ENCODE measurements around the gene PPM1H.

The PPM1H gene

DNA sequence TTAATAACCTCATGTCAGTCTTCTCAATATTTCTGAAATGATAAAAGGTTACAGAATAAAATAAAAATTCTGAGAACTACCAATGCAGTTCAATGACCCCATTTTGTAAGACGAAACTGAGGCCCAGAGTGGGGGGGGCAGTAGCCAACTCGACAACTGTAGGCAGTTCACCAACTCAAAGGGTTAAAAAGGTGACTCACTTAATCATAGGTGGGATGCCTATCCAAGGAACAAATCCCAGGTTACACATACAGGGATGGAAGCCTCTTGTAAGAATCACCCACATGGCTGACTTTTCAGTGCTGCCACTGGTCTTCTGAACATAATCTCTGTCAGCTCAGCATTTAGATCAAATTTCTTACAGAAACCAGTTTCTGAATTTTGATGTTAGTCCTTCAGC is 10.9 kb downstream of the PPM1H start:
- no peak for DNase-seq (ENCODE audit: low spot score)
- TF ChIP-seq, protein P1, sequence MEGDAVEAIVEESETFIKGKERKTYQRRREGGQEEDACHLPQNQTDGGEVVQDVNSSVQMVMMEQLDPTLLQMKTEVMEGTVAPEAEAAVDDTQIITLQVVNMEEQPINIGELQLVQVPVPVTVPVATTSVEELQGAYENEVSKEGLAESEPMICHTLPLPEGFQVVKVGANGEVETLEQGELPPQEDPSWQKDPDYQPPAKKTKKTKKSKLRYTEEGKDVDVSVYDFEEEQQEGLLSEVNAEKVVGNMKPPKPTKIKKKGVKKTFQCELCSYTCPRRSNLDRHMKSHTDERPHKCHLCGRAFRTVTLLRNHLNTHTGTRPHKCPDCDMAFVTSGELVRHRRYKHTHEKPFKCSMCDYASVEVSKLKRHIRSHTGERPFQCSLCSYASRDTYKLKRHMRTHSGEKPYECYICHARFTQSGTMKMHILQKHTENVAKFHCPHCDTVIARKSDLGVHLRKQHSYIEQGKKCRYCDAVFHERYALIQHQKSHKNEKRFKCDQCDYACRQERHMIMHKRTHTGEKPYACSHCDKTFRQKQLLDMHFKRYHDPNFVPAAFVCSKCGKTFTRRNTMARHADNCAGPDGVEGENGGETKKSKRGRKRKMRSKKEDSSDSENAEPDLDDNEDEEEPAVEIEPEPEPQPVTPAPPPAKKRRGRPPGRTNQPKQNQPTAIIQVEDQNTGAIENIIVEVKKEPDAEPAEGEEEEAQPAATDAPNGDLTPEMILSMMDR (IDR thresholded peaks at IDR 0.05; ENCODE audit: extremely low read depth, missing control alignments): no peak

DNA sequence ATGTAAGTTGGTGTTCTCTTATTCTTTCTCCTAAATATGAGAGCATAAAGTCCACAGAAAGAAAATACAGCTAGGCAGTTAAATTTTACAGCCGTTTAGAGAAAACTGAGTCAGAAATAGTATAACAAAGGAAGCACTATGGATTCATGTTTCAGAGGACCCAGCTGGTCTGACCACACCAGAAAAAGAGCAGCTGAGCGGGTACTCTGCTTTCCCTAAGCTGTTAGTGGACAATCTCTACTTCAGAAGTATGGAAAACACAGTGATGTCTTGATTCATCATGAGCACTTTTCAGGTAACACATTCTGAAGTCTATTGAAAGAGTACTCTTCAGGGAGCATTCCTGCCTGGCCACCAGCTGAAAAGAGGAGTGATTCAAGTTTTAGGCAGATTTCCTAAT is 12.4 kb downstream of the PPM1H start:
- TF ChIP-seq, protein P1 (IDR thresholded peaks at IDR 0.05; ENCODE audit: extremely low read depth, missing control alignments): no peak

DNA sequence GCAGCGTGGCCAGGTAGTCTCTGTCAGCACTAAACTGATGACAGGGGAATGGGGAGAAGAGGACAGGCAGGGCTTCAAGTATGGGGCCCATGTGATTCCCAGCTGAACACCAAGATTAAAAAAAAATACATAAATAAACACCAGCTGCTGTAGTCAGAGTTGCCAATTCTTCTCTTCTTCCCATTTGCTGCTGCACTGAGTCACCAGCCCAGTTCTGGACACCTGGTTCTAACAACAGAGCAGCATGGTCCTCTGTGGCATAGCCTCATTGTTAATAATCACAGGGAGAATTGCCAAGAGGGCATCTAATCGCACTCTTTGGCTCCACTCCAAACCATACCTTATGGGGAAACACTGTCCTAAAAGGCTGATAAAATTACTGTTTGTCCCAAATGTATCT is 15.1 kb downstream of the PPM1H start:
- TF ChIP-seq, protein P1 (IDR thresholded peaks at IDR 0.05; ENCODE audit: extremely low read depth, missing control alignments): no peak
- DNase-seq (ENCODE audit: low spot score): no peak

More for the DNA sequence above, 12.4 kb downstream of the PPM1H start:
- DNase-seq (ENCODE audit: low spot score): no peak

DNA sequence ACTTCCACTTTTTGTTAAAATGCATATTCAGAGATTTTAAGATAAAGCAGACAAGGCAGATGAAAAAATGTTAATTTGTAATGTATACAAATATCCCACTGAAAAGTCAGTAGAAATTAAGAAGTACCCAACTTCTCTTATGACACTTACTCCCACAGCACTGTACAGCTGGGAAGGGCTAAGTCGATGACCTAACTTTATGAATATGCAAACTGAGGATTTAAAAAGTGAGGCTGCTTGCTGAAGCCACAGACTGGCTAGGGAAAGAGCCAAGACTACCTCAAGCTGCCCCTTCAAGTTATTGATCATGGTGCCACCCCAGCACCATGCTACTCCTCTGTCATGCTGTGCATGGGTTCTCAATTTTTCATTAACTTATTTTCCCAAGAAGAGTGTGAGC is 17.0 kb downstream of the PPM1H start:
- DNase-seq (ENCODE audit: low spot score): no peak
- TF ChIP-seq, protein P1 (IDR thresholded peaks at IDR 0.05; ENCODE audit: extremely low read depth, missing control alignments): no peak

DNA sequence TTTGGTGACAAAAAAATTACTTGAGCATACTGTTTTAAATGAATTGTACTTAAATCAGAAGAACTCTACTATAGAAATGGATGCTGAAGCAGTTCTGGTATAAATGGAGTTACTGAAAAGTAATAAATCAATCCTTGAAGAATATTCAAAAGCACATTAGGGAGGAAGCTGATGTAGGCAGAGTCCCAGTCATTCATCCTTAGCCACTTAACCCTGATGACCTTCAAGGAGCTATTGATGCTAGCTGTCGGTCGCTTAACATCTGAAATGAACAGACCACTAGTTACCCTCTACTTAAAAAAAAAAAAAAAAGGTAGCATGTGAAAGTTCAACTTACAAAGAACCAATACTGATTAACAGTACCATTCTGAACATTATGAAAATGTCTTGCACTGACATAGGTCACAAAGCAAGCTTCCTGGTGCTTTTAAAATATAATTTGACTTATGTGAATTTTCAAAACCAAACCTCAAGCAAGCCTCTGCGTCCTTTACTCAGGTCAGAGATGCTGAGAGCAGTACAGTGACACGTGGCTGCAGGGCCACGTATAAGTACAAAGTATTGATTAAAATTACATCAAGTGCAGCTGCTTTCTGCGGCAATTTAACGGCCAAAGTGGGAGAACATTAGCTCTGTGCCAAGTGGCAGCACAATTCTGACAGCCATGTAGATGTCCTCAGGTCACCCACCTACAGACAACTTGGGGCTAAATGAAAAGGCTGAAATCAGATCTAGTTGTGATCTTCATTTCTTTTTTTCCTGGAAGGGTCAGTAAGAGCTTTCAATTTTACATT is 18.1 kb downstream of the PPM1H start:
- TF ChIP-seq, protein P1 (IDR thresholded peaks at IDR 0.05; ENCODE audit: extremely low read depth, missing control alignments): no peak
- no peak for DNase-seq (ENCODE audit: low spot score)

DNA sequence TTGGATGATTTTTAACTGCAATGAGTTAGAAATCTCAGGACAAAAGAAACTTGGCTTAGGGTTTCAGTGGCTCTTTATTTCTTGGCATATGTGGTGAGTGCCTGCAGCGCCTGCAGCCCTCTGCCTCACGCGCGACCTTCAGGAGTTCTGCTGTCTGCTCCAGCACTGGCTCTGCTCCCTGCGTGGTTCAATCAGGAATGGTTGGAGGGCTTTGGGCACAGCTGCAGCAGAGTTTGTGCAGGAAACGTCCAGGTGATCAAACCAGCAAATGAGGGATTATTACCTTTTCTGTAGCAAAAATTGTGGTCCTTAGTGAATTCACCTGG is 19.8 kb downstream of the PPM1H start:
- TF ChIP-seq, protein P1 (IDR thresholded peaks at IDR 0.05; ENCODE audit: extremely low read depth, missing control alignments): no peak
- DNase-seq (ENCODE audit: low spot score): no peak

DNA sequence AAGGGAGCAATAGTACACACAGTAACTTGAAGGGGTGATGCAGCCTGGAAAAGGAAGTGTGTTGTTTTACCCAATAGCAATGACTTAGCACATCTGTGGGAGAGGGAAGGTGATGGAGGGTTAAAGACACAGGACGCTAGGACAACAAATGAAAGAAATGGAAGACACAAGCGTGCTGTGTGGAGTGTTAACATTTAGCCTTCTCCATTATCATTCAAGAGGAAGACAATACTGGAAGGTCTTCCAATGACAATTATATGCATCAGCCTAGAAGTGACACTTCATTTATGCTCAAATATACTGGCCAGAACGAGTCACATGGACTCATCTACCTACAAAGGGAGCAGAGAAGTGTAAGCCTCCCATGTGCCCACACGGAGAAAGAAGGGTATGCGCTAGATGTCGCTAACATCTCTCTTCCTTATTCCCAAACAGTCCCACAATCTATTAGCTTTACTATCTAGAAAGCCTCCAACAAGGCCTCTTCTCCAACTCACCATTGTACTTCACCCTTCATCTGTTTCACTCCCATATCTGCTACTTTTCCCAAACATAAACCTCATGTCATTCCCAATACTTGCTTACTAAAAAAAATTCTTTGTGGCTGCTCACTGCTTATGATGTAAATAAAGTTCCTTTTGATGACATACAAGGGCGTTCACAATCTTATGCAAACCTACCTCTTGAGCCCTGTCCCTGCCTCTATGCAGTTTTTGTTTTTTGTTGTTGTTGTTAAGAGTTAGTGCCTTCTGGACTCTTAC is 20.3 kb downstream of the PPM1H start:
- TF ChIP-seq, protein P1 (IDR thresholded peaks at IDR 0.05; ENCODE audit: extremely low read depth, missing control alignments): no peak
- DNase-seq (ENCODE audit: low spot score): no peak

Data from GM20000 (cell line).